ENCODE measurements around the gene CDKL1.

DNA sequence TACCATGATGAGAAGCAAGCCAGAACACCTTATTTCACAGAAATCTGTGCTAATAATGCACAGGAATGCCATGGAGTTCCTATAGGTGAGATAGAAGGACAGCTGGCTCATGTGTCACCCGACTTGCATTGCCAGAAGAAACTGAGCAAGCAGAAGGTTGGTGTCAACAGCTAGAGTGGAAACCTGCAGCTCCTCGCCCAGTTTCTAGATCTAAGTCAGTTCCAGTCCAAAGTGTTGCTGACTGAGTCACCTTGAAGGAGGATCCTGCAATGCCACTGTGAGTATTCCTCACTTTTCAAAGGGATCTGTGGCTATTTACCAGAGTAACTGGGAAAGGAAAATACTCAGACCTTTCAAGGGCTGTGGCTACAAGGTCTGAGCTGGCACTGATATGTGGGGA is 17.1 kb downstream of the CDKL1 start:
- TF ChIP-seq, protein P1, sequence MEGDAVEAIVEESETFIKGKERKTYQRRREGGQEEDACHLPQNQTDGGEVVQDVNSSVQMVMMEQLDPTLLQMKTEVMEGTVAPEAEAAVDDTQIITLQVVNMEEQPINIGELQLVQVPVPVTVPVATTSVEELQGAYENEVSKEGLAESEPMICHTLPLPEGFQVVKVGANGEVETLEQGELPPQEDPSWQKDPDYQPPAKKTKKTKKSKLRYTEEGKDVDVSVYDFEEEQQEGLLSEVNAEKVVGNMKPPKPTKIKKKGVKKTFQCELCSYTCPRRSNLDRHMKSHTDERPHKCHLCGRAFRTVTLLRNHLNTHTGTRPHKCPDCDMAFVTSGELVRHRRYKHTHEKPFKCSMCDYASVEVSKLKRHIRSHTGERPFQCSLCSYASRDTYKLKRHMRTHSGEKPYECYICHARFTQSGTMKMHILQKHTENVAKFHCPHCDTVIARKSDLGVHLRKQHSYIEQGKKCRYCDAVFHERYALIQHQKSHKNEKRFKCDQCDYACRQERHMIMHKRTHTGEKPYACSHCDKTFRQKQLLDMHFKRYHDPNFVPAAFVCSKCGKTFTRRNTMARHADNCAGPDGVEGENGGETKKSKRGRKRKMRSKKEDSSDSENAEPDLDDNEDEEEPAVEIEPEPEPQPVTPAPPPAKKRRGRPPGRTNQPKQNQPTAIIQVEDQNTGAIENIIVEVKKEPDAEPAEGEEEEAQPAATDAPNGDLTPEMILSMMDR (IDR thresholded peaks at IDR 0.05): no peak
- no peak for TF ChIP-seq POLR2A (IDR thresholded peaks at IDR 0.05)

Data from testis (tissue), 2 donors.